ENCODE measurements around the gene MYO5A.
A peak's percentile ranks its signal among the peaks of the same experiment; 100 is the strongest.

Gene MYO5A

DNA sequence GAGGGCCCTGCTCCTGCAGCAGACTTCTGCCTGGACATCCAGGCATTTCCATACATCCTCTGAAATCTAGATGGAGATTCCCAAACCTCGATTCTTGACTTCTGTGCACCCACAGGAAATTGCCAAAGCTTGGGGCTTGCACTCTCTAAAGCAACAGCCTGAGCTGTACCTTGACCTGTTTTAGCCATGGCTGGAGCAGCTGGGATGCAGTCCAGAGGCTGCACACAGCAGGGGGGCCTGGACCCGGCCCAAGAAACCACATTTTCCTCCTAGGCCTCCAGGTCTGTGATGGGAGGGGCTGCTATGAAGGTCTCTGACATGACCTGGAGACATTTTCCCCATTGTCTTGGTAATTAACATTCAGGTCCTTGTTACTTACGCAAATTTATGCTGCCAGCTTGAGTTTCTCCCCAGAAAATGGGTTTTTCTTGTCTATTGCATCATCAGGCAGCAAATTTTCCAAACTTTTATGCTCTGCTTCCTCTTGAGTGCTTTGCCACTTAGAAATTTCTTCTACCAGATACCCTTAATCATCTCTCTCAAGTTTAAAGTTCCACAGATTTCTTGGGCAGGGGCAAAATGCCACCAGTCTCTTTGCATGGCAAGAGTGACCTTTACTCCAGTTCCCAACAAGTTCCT, 11.8 kb upstream of the MYO5A start:
- H4K20me1 ChIP-seq, result no peaks in the 10 kb centered on the region

DNA sequence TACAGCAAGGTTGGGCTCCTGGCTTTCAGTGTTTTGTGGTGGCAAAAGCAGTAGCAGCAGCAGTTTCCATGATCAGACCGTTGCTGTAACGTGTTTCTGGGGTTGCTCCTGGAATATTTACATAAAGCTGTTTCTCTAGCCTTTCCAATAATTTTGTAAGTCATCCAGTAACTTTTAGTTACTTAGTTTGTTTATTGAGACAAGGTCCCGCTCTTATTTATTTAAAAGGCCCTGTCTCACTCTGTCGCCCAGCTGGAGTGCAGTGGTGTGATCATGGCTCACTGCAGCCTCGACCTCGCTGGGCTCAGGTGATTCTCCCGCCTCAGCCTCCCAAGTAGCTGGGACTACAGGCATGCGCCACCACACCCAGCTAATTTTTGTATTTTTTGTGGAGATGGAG, 8.8 kb upstream of the MYO5A start:
- H3K4me2 ChIP-seq, result no peak overlapping the region
- no peak overlapping the region for H3K4me3 ChIP-seq
- H3K9me3 ChIP-seq, result peaks cover 20% of the 10 kb centered on the region
- H3K36me3 ChIP-seq, result no peaks in the 10 kb centered on the region
- no peak overlapping the region for H3K27ac ChIP-seq
- no peaks in the 10 kb centered on the region for H3K4me1 ChIP-seq
- H4K20me1 ChIP-seq, result no peaks in the 10 kb centered on the region
- no peaks in the 10 kb centered on the region for H3K27me3 ChIP-seq
- TF ChIP-seq Cebpa-rat (IDR thresholded peaks at IDR 0.05), result no peak
- no peak overlapping the region for H3K9ac ChIP-seq

More for the DNA sequence above, 11.8 kb upstream of the MYO5A start:
- Histone ChIP-seq H3K9me3 (peaks cover 26% of the 10 kb centered on the region), H3K4me1 (no peaks in the 10 kb centered on the region), H3K4me3 (no peak overlapping the region), H3K9ac (no peak overlapping the region), H3K36me3 (peaks cover 7% of the 10 kb centered on the region), H3K4me2 (no peak overlapping the region), H3K27me3 (no peaks in the 10 kb centered on the region), H3K27ac (no peak overlapping the region)
- no peak for TF ChIP-seq Cebpa-rat (IDR thresholded peaks at IDR 0.05)

DNA sequence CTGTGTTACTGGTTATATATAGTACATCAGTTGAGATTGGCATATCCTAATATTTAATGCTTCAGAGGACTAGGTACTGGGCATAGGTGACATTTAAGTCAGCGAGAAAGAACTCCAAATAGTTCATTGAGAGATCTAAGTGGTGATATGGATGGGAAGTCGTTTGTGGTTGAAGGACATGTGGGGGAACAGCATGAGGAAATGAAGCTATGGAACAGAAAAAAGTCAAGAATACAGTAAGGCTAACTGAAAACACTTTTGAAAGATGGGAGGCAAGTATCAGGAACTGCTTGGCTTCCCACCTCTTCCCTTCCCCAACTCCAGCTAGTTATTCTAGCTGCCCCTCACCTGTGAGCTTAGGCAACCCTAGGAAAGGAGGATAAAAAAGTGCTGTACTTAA, 3.7 kb upstream of the MYO5A start:
- Histone ChIP-seq H3K4me3 (no peak overlapping the region), H3K9me3 (no peaks in the 10 kb centered on the region), H3K9ac (no peak overlapping the region), H3K27ac (no peak overlapping the region), H3K27me3 (peaks cover 20% of the 10 kb centered on the region), H3K36me3 (no peaks in the 10 kb centered on the region), H3K4me1 (peaks cover 14% of the 10 kb centered on the region), H4K20me1 (peaks cover 8% of the 10 kb centered on the region), H3K4me2 (no peak overlapping the region)
- TF ChIP-seq Cebpa-rat (IDR thresholded peaks at IDR 0.05), result no peak

DNA sequence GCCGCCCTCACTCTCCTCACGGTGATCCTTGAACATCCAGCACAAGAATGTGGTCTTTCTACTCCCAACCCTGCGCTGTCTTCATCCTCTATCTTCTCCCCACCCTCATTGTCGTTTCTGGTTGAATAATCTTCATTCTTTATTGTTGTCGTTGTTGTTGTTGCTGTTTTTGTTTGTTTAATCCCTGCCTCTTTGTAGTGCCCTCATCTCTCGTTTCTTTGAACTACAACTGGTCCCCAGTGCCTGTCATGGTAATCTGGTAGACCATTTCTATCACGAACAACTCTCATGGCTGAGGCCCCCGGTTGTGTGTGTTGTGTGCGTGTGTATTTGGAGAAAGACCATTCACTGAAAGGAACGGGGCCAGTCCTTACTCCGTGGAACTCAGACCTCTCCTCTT, 1.3 kb upstream of the MYO5A start:
- Histone ChIP-seq H3K27me3 (peaks cover 20% of the 10 kb centered on the region), H3K4me2 (peak overlapping the region; percentile 89), H3K9ac (peak overlapping the region; percentile 83; the same call in 1 of the 2 replicates), H4K20me1 (peaks cover 33% of the 10 kb centered on the region), H3K4me3 (0 out of 2 replicates have a peak overlapping the region, but pooled peaks have one; percentile 78), H3K27ac (no peak overlapping the region), H3K9me3 (no peaks in the 10 kb centered on the region), H3K36me3 (no peaks in the 10 kb centered on the region), H3K4me1 (peaks cover 20% of the 10 kb centered on the region)
- no peak for TF ChIP-seq Cebpa-rat (IDR thresholded peaks at IDR 0.05)

DNA sequence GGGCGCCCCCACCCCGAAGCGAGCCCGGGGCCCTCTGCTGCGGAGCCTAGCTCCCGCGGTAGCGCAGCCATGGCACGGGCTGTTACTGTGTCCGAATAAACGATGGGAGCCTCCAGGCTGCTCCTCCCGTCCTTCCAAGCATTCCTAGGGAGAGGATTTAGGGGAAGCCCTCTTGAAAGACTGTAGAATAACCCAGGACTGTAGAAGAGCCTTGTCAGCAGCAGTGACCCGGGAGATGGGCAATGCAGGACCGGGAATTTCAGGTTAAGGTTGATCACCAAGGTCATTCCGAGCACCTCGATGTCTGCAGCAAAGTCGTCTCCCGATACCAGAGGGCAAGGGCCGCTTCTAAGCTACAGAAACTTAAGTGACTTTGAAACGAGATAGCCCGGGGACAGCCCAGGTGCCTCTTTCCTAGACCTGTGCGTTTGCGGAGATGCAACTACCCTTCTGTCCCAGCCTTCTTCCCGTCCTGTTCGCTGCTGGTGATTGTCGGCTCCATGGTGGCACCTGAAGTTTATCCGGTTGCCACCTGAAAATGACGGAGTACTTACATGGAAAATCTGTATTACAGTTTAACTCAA, 753 bp upstream of the MYO5A start:
- no peaks in the 10 kb centered on the region for H3K9me3 ChIP-seq
- peak overlapping the region; percentile 83 for H3K9ac ChIP-seq
- H3K27me3 ChIP-seq, result peaks cover 20% of the 10 kb centered on the region
- peaks cover 20% of the 10 kb centered on the region for H3K4me1 ChIP-seq
- no peaks in the 10 kb centered on the region for H3K36me3 ChIP-seq
- TF ChIP-seq Cebpa-rat (IDR thresholded peaks at IDR 0.05), result no peak
- peak overlapping the region; percentile 75; the same call in 1 of the 2 replicates for H3K27ac ChIP-seq
- peaks cover 38% of the 10 kb centered on the region for H4K20me1 ChIP-seq
- H3K4me2 ChIP-seq, result peak overlapping the region; percentile 89
- H3K4me3 ChIP-seq, result peak overlapping the region; percentile 78

DNA sequence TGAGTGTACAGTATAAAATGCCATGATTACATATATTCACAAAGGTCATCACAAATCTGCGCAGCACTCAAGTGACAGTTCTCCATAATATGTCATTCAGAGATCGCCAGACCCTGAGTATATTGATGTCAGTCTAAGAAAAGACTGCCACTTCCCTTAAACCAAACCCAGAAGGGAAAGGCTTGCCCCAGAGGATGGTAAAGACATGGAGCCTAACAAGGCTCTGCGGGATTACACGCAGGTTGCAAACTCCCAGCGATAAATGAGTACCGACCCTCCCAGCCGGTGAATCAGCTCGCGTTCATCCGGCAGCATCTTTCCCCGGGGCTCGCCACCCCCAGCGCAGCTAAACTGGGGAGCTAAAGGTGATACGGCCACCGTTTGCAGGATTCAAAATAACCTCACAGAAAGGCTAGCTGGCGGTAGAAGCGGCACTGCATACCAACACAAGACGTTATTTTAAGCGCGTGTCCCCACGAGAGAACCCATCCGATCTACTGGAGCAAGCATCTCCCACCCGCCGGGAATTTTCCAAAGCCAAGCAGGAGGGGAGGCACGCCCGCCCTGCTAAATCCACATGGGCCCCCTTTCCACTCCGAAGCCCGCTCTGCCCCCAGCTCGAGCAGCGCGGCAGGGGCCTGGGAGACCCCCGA, 643 bp downstream of the MYO5A start:
- no peaks in the 10 kb centered on the region for H3K9me3 ChIP-seq
- H3K4me2 ChIP-seq, result peak overlapping the region; percentile 88
- TF ChIP-seq Cebpa-rat (IDR thresholded peaks at IDR 0.05), result no peak
- H3K27me3 ChIP-seq, result peaks cover 20% of the 10 kb centered on the region
- H3K4me1 ChIP-seq, result peaks cover 20% of the 10 kb centered on the region
- no peaks in the 10 kb centered on the region for H3K36me3 ChIP-seq
- peak overlapping the region; percentile 78 for H3K4me3 ChIP-seq
- H4K20me1 ChIP-seq, result peaks cover 52% of the 10 kb centered on the region
- H3K9ac ChIP-seq, result peak overlapping the region; percentile 83
- H3K27ac ChIP-seq, result peak overlapping the region; percentile 75

DNA sequence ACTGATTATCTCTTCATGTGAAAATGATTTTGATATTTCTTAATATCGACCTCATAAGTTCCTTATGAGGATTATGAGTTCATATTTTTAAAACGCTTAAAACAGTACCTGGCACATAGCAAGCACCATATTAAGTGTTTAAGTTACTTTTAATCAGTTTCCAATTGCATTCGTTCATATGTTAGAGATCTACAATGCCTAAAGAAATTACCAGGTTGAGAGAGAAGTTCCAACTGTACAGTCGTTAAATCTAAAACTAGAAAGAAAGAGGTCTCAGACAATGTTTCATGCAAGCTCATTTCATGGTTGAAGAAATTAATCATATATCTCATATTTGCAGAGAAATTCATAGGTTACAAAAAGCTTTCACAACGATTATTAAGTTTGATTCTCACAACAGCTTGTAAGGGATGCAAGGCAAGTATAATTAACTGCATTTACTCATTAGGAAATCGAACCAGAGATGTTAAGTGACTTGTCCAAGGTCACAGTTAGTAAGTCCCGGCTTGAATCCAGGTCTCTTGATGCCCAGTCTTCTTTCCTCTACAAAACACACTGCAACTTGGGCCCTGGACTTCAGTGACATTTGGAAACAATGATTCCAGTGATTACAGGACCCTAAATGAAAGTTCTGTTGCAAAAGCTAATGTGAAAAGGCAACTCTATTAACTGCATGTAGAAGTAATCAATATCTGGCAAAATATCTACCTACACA, 1.3 kb downstream of the MYO5A start:
- H4K20me1 ChIP-seq, result peaks cover 59% of the 10 kb centered on the region
- peaks cover 20% of the 10 kb centered on the region for H3K27me3 ChIP-seq
- H3K9ac ChIP-seq, result peak overlapping the region; percentile 83; the same call in 1 of the 2 replicates
- no peak overlapping the region for H3K27ac ChIP-seq
- peak overlapping the region; percentile 88 for H3K4me2 ChIP-seq
- H3K9me3 ChIP-seq, result no peaks in the 10 kb centered on the region
- TF ChIP-seq Cebpa-rat (IDR thresholded peaks at IDR 0.05), result no peak
- peaks cover 20% of the 10 kb centered on the region for H3K4me1 ChIP-seq
- H3K36me3 ChIP-seq, result no peaks in the 10 kb centered on the region
- H3K4me3 ChIP-seq, result peak overlapping the region; percentile 78

DNA sequence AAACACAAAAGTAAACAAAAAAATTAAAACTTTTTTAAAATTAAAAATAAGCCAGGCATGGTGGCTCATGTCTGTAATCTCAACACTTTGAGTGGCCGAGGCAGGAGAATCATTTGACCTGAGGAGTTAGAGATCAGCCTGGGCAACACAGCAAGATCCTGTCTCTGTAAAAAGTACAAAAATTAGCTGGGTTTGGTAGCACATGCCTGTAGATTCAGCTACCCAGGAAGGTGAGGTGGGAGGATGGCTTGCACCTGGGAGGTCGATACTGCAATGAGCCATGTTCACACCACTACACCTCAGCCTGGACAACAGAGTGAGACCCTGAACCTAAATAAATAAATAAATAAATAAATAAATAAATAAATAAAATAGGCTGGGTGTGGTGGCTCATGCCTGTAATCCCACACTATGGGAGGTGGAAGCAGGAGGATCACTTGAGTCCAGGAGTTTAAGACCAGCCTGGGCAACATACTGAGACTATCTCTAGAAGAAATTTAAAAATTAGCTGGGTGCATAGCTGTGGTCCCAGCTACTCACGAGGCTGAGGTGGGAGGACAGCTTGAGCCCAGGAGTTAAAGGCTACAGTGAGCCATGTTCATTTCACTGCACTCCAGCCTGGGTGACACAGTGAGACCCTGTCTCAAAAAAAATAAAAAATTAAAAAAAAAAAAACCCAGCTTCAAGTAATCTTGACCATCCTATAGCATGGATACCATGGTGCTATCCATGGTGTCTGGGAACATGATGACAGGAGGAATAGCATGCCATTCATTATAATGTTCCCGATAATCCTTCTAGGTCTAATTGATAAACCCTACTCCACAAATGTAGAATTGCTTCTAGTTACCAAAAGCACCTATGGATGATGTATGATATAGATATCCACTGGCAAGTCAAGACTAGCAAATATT, 4.2 kb downstream of the MYO5A start:
- H3K4me2 ChIP-seq, result no peak overlapping the region
- no peak for TF ChIP-seq Cebpa-rat (IDR thresholded peaks at IDR 0.05)

DNA sequence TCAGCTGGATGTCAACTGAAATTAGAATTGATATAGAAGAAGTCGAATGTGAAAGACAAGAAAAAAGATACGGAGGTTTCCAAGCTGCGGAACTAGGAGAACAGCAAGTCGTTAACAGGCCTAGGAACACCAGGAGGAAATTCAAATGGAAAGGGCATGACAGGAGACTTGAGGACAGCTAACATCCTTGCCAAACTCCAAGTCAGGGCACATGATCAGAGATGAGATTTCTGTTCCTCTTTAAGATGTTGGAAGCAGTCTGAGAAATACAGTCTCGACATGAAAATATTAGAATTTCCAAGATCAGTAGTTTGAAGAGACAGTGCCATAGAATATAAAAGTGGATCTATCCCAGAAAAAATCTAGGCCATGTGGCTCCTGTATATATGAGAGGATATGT, 5.0 kb downstream of the MYO5A start:
- no peak for TF ChIP-seq Cebpa-rat (IDR thresholded peaks at IDR 0.05)
- peaks cover 17% of the 10 kb centered on the region for H3K4me1 ChIP-seq

More for the DNA sequence above, 4.2 kb downstream of the MYO5A start:
- Histone ChIP-seq H3K27ac (no peak overlapping the region), H3K9me3 (no peaks in the 10 kb centered on the region), H3K4me1 (peaks cover 20% of the 10 kb centered on the region), H3K4me3 (no peak overlapping the region), H3K27me3 (peaks cover 4% of the 10 kb centered on the region), H3K9ac (no peak overlapping the region), H4K20me1 (peaks cover 86% of the 10 kb centered on the region), H3K36me3 (no peaks in the 10 kb centered on the region)

More for the DNA sequence above, 5.0 kb downstream of the MYO5A start:
- no peak overlapping the region for H3K9ac ChIP-seq
- no peaks in the 10 kb centered on the region for H3K36me3 ChIP-seq
- H3K27me3 ChIP-seq, result no peaks in the 10 kb centered on the region
- H4K20me1 ChIP-seq, result peaks cover 93% of the 10 kb centered on the region
- no peak overlapping the region for H3K27ac ChIP-seq
- H3K4me3 ChIP-seq, result no peak overlapping the region
- H3K9me3 ChIP-seq, result no peaks in the 10 kb centered on the region
- H3K4me2 ChIP-seq, result no peak overlapping the region

Data from BLaER1 (cell line).